ENCODE data around the gene ARSI. TPM values are rescaled to one million over a fixed set of nuclear protein-coding genes. Genes with fewer than 3 reads are reported as not detected.

Gene ARSI
- polyA plus RNA-seq, 1 of the 3 experiments (the other 2 are of a cell fraction) = 0.20 TPM

DNA sequence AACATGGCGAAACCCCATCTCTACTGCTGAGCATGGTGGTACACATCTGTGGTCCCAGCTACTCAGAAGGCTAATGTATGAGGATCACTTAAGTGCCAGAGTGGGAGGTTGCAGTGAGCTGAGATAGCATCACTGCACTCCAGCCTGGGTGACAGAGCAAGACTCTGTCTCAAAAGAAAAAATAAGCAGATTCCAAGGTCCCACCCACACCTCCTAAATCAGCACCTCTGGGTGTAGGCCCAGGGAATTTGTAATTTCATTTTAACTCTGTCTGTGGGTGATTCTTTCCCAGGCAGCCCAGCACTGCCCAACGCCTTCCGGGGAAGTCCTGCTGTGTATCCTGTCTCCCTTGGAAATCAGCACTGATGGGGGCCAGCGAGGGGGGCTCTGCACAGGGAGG lies 25.7 kb downstream of the ARSI start:
- no peak overlapping the region for H2AFZ ChIP-seq (ENCODE audit: low read depth)
- WGBS (ENCODE audit: low lambda C conversion rate) = 86% methylated on average over 4 of the region's 4 CpGs
- CTCF ChIA-PET = interaction anchor here (1.2 to 11.8 kb wide), 2 partner anchors 73 to 159 kb away, joined by 4 to 109 read pairs; no protein-coding TSS in a partner anchor
- no peaks in the 10 kb centered on the region for H4K20me1 ChIP-seq (ENCODE audit: insufficient read depth)
- no peaks in the 10 kb centered on the region for H3K27me3 ChIP-seq (ENCODE audit: insufficient read depth)
- H3K9me2 ChIP-seq = no peaks in the 10 kb centered on the region
- no peak overlapping the region for H3K4me3 ChIP-seq (ENCODE audit: low read depth in 2 of 2, low read length in 1 of 2)
- H3K9me3 ChIP-seq = no peaks in the 10 kb centered on the region
- H3K27ac ChIP-seq (ENCODE audit: low read depth in 2 of 2, low read length in 1 of 2) = no peak overlapping the region
- H3K9ac ChIP-seq = no peak overlapping the region
- peaks cover 15% of the 10 kb centered on the region for H3F3A ChIP-seq (replicated peaks; ENCODE audit: insufficient read depth)
- H3K36me3 ChIP-seq (replicated peaks in 1 of 2; ENCODE audit: control insufficient read depth in 1 of 2, insufficient read depth in 2 of 2, low read length in 1 of 2) = no peaks in the 10 kb centered on the region
- no peaks in the 10 kb centered on the region for H3K79me2 ChIP-seq (ENCODE audit: insufficient read depth)
- H3K4me1 ChIP-seq (ENCODE audit: control insufficient read depth in 1 of 2, insufficient read depth in 2 of 2, low read depth in 1 of 2, low read length in 1 of 2) = peaks cover 20 to 27% of the 10 kb centered on the region in 2 experiments; a peak in 3 of 4 replicates
- POLR2A ChIA-PET = no interaction called here
- TF ChIP-seq ELF1 (IDR thresholded peaks at IDR 0.05) = no peak
- TF ChIP-seq, protein P1, sequence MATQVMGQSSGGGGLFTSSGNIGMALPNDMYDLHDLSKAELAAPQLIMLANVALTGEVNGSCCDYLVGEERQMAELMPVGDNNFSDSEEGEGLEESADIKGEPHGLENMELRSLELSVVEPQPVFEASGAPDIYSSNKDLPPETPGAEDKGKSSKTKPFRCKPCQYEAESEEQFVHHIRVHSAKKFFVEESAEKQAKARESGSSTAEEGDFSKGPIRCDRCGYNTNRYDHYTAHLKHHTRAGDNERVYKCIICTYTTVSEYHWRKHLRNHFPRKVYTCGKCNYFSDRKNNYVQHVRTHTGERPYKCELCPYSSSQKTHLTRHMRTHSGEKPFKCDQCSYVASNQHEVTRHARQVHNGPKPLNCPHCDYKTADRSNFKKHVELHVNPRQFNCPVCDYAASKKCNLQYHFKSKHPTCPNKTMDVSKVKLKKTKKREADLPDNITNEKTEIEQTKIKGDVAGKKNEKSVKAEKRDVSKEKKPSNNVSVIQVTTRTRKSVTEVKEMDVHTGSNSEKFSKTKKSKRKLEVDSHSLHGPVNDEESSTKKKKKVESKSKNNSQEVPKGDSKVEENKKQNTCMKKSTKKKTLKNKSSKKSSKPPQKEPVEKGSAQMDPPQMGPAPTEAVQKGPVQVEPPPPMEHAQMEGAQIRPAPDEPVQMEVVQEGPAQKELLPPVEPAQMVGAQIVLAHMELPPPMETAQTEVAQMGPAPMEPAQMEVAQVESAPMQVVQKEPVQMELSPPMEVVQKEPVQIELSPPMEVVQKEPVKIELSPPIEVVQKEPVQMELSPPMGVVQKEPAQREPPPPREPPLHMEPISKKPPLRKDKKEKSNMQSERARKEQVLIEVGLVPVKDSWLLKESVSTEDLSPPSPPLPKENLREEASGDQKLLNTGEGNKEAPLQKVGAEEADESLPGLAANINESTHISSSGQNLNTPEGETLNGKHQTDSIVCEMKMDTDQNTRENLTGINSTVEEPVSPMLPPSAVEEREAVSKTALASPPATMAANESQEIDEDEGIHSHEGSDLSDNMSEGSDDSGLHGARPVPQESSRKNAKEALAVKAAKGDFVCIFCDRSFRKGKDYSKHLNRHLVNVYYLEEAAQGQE (IDR thresholded peaks at IDR 0.05; ENCODE audit: low read depth, low read length) = no peak
- TF ChIP-seq JUND (IDR thresholded peaks at IDR 0.05) = no peak
- TF ChIP-seq FOXJ3 (CRISPR knock-in tag; IDR thresholded peaks at IDR 0.05) = no peak
- no peak for TF ChIP-seq RCOR1 (IDR thresholded peaks at IDR 0.05; ENCODE audit: low read length)
- TF ChIP-seq FOXM1 (IDR thresholded peaks at IDR 0.05; ENCODE audit: low read depth) = no peak
- TF ChIP-seq GABPA (IDR thresholded peaks at IDR 0.05; ENCODE audit: low read depth) = no peak
- no peak for TF ChIP-seq MEF2A (IDR thresholded peaks at IDR 0.05; ENCODE audit: borderline replicate concordance, low read depth)
- no peak for TF ChIP-seq FOSL2 (IDR thresholded peaks at IDR 0.05; ENCODE audit: borderline replicate concordance, low read depth)
- TF ChIP-seq YY1 (IDR thresholded peaks at IDR 0.05; ENCODE audit: low read depth) = no peak
- no peak for TF ChIP-seq EP300 (IDR thresholded peaks at IDR 0.05; ENCODE audit: borderline replicate concordance in 1 of 2, low read depth in 1 of 2, low read length in 1 of 2)
- no peak for TF ChIP-seq POLR2AphosphoS5 (IDR thresholded peaks at IDR 0.05; ENCODE audit: low read depth, low read length)
- TF ChIP-seq SIN3A (IDR thresholded peaks at IDR 0.05; ENCODE audit: borderline replicate concordance, low read depth, low read length) = no peak
- no peak overlapping the region for H3K4me2 ChIP-seq
- DNase-seq = no peak

DNA sequence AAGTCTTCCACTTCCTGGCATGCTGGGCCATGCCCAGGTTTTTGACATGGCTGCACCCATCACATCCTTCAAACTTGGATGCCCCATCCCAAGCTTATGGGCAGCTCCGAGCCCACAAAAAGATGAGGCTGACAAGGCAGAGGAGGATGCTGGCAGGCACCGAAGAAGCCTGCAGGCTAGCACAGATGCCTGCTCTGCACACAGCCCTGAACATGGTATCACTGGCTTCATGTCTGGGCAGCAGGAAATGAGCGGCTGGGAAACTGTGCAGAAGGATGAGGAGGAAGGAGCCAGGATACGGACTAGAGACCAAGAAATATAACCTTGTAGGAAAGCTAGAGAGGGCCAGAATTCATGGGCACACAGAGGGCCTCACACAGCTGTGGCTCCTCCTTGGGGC lies 27.9 kb downstream of the ARSI start:
- H2AFZ ChIP-seq (ENCODE audit: low read depth) = no peak overlapping the region
- H3K4me3 ChIP-seq (ENCODE audit: low read depth in 2 of 2, low read length in 1 of 2) = no peak overlapping the region
- no peak for DNase-seq
- H3K4me2 ChIP-seq = no peak overlapping the region
- 79% methylated on average over 4 of the region's 4 CpGs for WGBS (ENCODE audit: low lambda C conversion rate)
- POLR2A ChIA-PET = no interaction called here
- no peaks in the 10 kb centered on the region for H3K27me3 ChIP-seq (ENCODE audit: insufficient read depth)
- no peak overlapping the region for H3K27ac ChIP-seq (ENCODE audit: low read depth in 2 of 2, low read length in 1 of 2)
- H3F3A ChIP-seq (replicated peaks; ENCODE audit: insufficient read depth) = peaks cover 15% of the 10 kb centered on the region
- no peaks in the 10 kb centered on the region for H3K9me2 ChIP-seq
- no peak overlapping the region for H3K9ac ChIP-seq
- CTCF ChIA-PET = interaction anchor here (1.5 to 11.8 kb wide), 2 partner anchors 75 to 87 kb away, joined by 4 to 109 read pairs; no protein-coding TSS in a partner anchor
- H3K36me3 ChIP-seq (replicated peaks in 1 of 2; ENCODE audit: control insufficient read depth in 1 of 2, insufficient read depth in 2 of 2, low read length in 1 of 2) = no peaks in the 10 kb centered on the region
- peaks cover 23 to 25% of the 10 kb centered on the region in 2 experiments; a peak in 3 of 4 replicates for H3K4me1 ChIP-seq (ENCODE audit: control insufficient read depth in 1 of 2, insufficient read depth in 2 of 2, low read depth in 1 of 2, low read length in 1 of 2)
- H4K20me1 ChIP-seq (ENCODE audit: insufficient read depth) = no peaks in the 10 kb centered on the region
- no peaks in the 10 kb centered on the region for H3K9me3 ChIP-seq
- H3K79me2 ChIP-seq (ENCODE audit: insufficient read depth) = no peaks in the 10 kb centered on the region
- TF ChIP-seq FOSL2 (IDR thresholded peaks at IDR 0.05; ENCODE audit: borderline replicate concordance, low read depth) (no peak), JUND (IDR thresholded peaks at IDR 0.05) (no peak), YY1 (IDR thresholded peaks at IDR 0.05; ENCODE audit: low read depth) (no peak), SIN3A (IDR thresholded peaks at IDR 0.05; ENCODE audit: borderline replicate concordance, low read depth, low read length) (no peak), CHD2 (IDR thresholded peaks at IDR 0.05; ENCODE audit: low read length, partially characterized antibody) (no peak), MEF2A (IDR thresholded peaks at IDR 0.05; ENCODE audit: borderline replicate concordance, low read depth) (no peak), EP300 (IDR thresholded peaks at IDR 0.05; ENCODE audit: borderline replicate concordance in 1 of 2, low read depth in 1 of 2, low read length in 1 of 2) (no peak), TCF12 (IDR thresholded peaks at IDR 0.05) (no peak), FOXM1 (IDR thresholded peaks at IDR 0.05; ENCODE audit: low read depth) (no peak), EZH2phosphoT487 (IDR thresholded peaks at IDR 0.05; ENCODE audit: borderline replicate concordance, low read depth) (no peak), NFIC (IDR thresholded peaks at IDR 0.05; ENCODE audit: borderline replicate concordance) (no peak)
- TF ChIP-seq, protein P2, sequence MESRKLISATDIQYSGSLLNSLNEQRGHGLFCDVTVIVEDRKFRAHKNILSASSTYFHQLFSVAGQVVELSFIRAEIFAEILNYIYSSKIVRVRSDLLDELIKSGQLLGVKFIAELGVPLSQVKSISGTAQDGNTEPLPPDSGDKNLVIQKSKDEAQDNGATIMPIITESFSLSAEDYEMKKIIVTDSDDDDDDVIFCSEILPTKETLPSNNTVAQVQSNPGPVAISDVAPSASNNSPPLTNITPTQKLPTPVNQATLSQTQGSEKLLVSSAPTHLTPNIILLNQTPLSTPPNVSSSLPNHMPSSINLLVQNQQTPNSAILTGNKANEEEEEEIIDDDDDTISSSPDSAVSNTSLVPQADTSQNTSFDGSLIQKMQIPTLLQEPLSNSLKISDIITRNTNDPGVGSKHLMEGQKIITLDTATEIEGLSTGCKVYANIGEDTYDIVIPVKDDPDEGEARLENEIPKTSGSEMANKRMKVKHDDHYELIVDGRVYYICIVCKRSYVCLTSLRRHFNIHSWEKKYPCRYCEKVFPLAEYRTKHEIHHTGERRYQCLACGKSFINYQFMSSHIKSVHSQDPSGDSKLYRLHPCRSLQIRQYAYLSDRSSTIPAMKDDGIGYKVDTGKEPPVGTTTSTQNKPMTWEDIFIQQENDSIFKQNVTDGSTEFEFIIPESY (IDR thresholded peaks at IDR 0.05; ENCODE audit: borderline replicate concordance, low read depth) = no peak
- TF ChIP-seq, protein P3, sequence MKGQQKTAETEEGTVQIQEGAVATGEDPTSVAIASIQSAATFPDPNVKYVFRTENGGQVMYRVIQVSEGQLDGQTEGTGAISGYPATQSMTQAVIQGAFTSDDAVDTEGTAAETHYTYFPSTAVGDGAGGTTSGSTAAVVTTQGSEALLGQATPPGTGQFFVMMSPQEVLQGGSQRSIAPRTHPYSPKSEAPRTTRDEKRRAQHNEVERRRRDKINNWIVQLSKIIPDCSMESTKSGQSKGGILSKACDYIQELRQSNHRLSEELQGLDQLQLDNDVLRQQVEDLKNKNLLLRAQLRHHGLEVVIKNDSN (IDR thresholded peaks at IDR 0.05; ENCODE audit: borderline replicate concordance, low read depth) = no peak
- TF ChIP-seq, protein P4, sequence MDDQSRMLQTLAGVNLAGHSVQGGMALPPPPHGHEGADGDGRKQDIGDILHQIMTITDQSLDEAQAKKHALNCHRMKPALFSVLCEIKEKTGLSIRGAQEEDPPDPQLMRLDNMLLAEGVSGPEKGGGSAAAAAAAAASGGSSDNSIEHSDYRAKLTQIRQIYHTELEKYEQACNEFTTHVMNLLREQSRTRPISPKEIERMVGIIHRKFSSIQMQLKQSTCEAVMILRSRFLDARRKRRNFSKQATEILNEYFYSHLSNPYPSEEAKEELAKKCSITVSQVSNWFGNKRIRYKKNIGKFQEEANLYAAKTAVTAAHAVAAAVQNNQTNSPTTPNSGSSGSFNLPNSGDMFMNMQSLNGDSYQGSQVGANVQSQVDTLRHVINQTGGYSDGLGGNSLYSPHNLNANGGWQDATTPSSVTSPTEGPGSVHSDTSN (IDR thresholded peaks at IDR 0.05) = no peak
